B cell (primary cell): ENCODE measurements around the gene ABHD1.

Experiments
- CTCF ChIP-seq: fragments of 200-600 bp; IDR thresholded peaks from one replicate; pipeline ENCODE4 v1.8.0; 2022; ENCODE audit warnings: antibody characterized with exemption, mild to moderate bottlenecking
- EZH2 ChIP-seq: IDR thresholded peaks from 2 replicates; pipeline ENCODE4 v1.6.1; 2012; ENCODE audit warnings: borderline replicate concordance, low read depth, mild to moderate bottlenecking, moderate library complexity, low read length; ENCODE audit not compliant: insufficient read depth, poor library complexity, severe bottlenecking

- TF ChIP-seq CTCF = no peak
- no peak for TF ChIP-seq EZH2
Observed at GRCh38 chr2:27154488-27154887, 30.9 kb downstream of the ABHD1 start.
